Prostate gland (tissue), 2 donors: ENCODE results near the gene WDR64.

Source experiments
- CTCF ChIP-seq, 4 experiments: fragments of 200-600 bp in 2 of 4; fragments of 450-650 bp in 2 of 4; sonication (generic) in 2 of 4; IDR thresholded peaks; 1 replicate in 3 of 4; 2 replicates in 1 of 4; pipeline ENCODE4 v1.5.1; 2016 to 2019; ENCODE audit warnings: antibody characterized with exemption in 4 of 4, mild to moderate bottlenecking in 2 of 4, moderate library complexity in 2 of 4
- POLR2A ChIP-seq: fragments of 450-650 bp; IDR thresholded peaks from one replicate; pipeline ENCODE4 v1.6.1; 2016; ENCODE audit warnings: antibody characterized with exemption, mild to moderate bottlenecking

DNA sequence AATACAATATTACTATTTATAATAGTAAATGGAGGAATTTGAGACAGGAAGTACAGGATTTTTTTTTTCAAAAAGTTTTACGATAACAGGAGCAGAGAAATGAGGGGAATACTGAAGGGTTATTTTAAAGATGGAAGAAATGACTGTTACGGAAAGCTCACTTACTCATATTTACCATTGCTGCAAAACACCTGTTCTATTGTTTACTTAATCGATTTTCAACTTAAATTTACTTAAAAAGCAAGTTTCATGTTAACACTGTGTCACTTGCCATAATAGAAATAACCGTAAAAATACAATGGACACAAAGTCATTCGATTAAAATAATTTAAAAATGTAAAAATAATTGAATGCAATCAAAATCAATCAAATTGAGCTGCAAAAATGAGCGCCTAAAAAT lies 192.5 kb downstream of the WDR64 start:
- TF ChIP-seq POLR2A (no peak), CTCF (IDR thresholded peaks at IDR 0.05) (no peak)
